HFFc6 (cell line): ENCODE results near the gene MST1R. TPM values are rescaled to one million over a fixed set of nuclear protein-coding genes. Genes with fewer than 3 reads are reported as not detected.
A peak's percentile ranks its signal among the peaks of the same experiment; 100 is the strongest.

Experiments used
- DNase-seq: peaks from one replicate; pipeline ENCODE4 v3.0.0-alpha.2; 2018
- H3K27ac Mint-ChIP-seq: 2 replicates; pipeline ENCODE4 v1.8.0; 2020; ENCODE audit warnings: mild to moderate bottlenecking, mixed read lengths
- H3K27me3 Mint-ChIP-seq: 2 replicates; pipeline ENCODE4 v1.8.0; 2021; ENCODE audit warnings: mild to moderate bottlenecking, moderate library complexity, mixed read lengths; ENCODE audit not compliant: insufficient read depth
- H3K36me3 Mint-ChIP-seq: 2 replicates; pipeline ENCODE4 v1.8.0; 2021; ENCODE audit warnings: low read depth, mixed read lengths
- H3K4me1 Mint-ChIP-seq: 2 replicates; pipeline ENCODE4 v1.8.0; 2020; ENCODE audit warnings: low read depth, mixed read lengths
- H3K4me3 Mint-ChIP-seq: 2 replicates; pipeline ENCODE4 v1.8.0; 2020; ENCODE audit warnings: mild to moderate bottlenecking, moderate library complexity, mixed read lengths
- H3K9me3 Mint-ChIP-seq: 2 replicates; pipeline ENCODE4 v1.8.0; 2020; ENCODE audit warnings: mild to moderate bottlenecking, mixed read lengths
- CTCF ChIP-seq: fragments of 200-600 bp; sonication (generic); IDR thresholded peaks from 2 replicates; pipeline ENCODE4 v1.5.0; 2021; ENCODE audit warnings: antibody characterized with exemption, mild to moderate bottlenecking
- total RNA-seq, 6 experiments: library from RNA; stranded (reverse); fragmentation: NEBNext Ultra II Directional; extraction: Animal tissue kit (Norgen Biotek cat#: 25700); gene quantifications; 2 replicates in 1 of 6; 3 replicates in 5 of 6; pipeline ENCODE4 v1.2.3, GENCODE V29; 2021

Gene MST1R
- total RNA-seq, 6 experiments from 2014 or later: 0.34 to 1.1 (median 0.80) TPM

- H3K27me3 Mint-ChIP-seq: peaks cover 1% of the 10 kb centered on the region; the same call in 1 of the 2 replicates
- TF ChIP-seq CTCF: no peak
- H3K36me3 Mint-ChIP-seq: no peaks in the 10 kb centered on the region
- H3K4me3 Mint-ChIP-seq: no peak overlapping the region
- no peak for DNase-seq
- H3K9me3 Mint-ChIP-seq: no peaks in the 10 kb centered on the region
- H3K27ac Mint-ChIP-seq: no peak overlapping the region; the same call in 1 of the 2 replicates
- peaks cover 22% of the 10 kb centered on the region for H3K4me1 Mint-ChIP-seq
Measured at GRCh38 chr3:49901366-49902339, 2.0 kb downstream of the MST1R start.

GRCh38 chr3:49900491-49901153 is 3.1 kb downstream of the MST1R start:
- Mint-ChIP-seq H3K4me3 (no peak overlapping the region), H3K9me3 (no peaks in the 10 kb centered on the region), H3K27ac (no peak overlapping the region), H3K4me1 (peaks cover 11% of the 10 kb centered on the region), H3K27me3 (peaks cover 1% of the 10 kb centered on the region; the same call in 1 of the 2 replicates), H3K36me3 (no peaks in the 10 kb centered on the region)
- no peak for TF ChIP-seq CTCF
- DNase-seq: peak; percentile 72

GRCh38 chr3:49899815-49900214 is 3.9 kb downstream of the MST1R start:
- Mint-ChIP-seq H3K4me1 (peaks cover 9% of the 10 kb centered on the region), H3K27ac (no peak overlapping the region), H3K9me3 (no peaks in the 10 kb centered on the region), H3K4me3 (no peak overlapping the region), H3K27me3 (peaks cover 1% of the 10 kb centered on the region; the same call in 1 of the 2 replicates), H3K36me3 (no peaks in the 10 kb centered on the region)
- TF ChIP-seq CTCF: peak; percentile 55
- DNase-seq: no peak

- Mint-ChIP-seq H3K27ac (no peak overlapping the region), H3K9me3 (no peaks in the 10 kb centered on the region), H3K36me3 (no peaks in the 10 kb centered on the region), H3K4me3 (no peak overlapping the region), H3K4me1 (peaks cover 9% of the 10 kb centered on the region), H3K27me3 (peaks cover 1% of the 10 kb centered on the region; the same call in 1 of the 2 replicates)
- no peak for TF ChIP-seq CTCF
- no peak for DNase-seq
Measured at GRCh38 chr3:49898991-49899390, 4.7 kb downstream of the MST1R start.

GRCh38 chr3:49896345-49896744 is 7.3 kb downstream of the MST1R start:
- Mint-ChIP-seq H3K4me3 (no peak overlapping the region), H3K4me1 (peaks cover 7% of the 10 kb centered on the region), H3K27me3 (peaks cover 1% of the 10 kb centered on the region; the same call in 1 of the 2 replicates), H3K9me3 (no peaks in the 10 kb centered on the region), H3K27ac (no peak overlapping the region), H3K36me3 (no peaks in the 10 kb centered on the region)
- no peak for TF ChIP-seq CTCF
- no peak for DNase-seq
